ENCODE data around the gene DLGAP1. TPM values are rescaled to one million over a fixed set of nuclear protein-coding genes. Genes with fewer than 3 reads are reported as not detected.

Gene DLGAP1
- polyA plus RNA-seq, 1 donor from 2014 or later, result 4.5 TPM

DNA sequence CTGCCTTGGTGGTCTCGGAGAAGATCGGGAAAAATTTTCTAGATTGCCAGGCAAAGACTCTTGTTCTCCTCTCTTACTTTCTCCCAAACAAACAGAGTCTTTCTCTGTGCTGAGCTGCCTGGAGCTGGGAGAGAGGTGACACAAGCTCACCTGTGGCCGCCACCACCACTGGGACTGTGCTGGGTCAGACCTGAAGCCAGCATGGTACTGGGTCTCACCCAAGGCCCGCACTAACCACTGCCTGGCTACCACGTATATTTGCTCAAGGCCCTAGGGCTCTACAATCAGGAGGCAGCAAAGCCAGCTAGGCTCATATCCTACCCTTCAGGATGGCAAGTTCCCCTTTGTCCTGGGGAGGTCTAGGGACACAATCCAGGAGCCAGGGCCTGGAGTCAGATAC, 312.2 kb downstream of the DLGAP1 start:
- H3K27me3 ChIP-seq (ENCODE audit: insufficient read depth, low read depth, low read length), result no peaks in the 10 kb centered on the region
- no peak overlapping the region for H3K4me2 ChIP-seq (ENCODE audit: low read length)
- no peaks in the 10 kb centered on the region for H3K36me3 ChIP-seq (ENCODE audit: insufficient read depth, low read length)
- TF ChIP-seq, protein P1, sequence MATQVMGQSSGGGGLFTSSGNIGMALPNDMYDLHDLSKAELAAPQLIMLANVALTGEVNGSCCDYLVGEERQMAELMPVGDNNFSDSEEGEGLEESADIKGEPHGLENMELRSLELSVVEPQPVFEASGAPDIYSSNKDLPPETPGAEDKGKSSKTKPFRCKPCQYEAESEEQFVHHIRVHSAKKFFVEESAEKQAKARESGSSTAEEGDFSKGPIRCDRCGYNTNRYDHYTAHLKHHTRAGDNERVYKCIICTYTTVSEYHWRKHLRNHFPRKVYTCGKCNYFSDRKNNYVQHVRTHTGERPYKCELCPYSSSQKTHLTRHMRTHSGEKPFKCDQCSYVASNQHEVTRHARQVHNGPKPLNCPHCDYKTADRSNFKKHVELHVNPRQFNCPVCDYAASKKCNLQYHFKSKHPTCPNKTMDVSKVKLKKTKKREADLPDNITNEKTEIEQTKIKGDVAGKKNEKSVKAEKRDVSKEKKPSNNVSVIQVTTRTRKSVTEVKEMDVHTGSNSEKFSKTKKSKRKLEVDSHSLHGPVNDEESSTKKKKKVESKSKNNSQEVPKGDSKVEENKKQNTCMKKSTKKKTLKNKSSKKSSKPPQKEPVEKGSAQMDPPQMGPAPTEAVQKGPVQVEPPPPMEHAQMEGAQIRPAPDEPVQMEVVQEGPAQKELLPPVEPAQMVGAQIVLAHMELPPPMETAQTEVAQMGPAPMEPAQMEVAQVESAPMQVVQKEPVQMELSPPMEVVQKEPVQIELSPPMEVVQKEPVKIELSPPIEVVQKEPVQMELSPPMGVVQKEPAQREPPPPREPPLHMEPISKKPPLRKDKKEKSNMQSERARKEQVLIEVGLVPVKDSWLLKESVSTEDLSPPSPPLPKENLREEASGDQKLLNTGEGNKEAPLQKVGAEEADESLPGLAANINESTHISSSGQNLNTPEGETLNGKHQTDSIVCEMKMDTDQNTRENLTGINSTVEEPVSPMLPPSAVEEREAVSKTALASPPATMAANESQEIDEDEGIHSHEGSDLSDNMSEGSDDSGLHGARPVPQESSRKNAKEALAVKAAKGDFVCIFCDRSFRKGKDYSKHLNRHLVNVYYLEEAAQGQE (IDR thresholded peaks at IDR 0.05; ENCODE audit: borderline replicate concordance), result no peak
- TF ChIP-seq RAD21 (conservative IDR thresholded peaks at IDR 0.05) (no peak), EZH2 (IDR thresholded peaks at IDR 0.05; ENCODE audit: borderline replicate concordance, insufficient read depth, low read length, poor library complexity, severe bottlenecking) (no peak), CTCF (IDR thresholded peaks at IDR 0.05; ENCODE audit: poor library complexity, severe bottlenecking) (no peak), SMC3 (conservative IDR thresholded peaks at IDR 0.05; ENCODE audit: poor library complexity) (no peak), EP300 (conservative IDR thresholded peaks at IDR 0.05; ENCODE audit: poor library complexity, severe bottlenecking) (no peak)
- no peaks in the 10 kb centered on the region for H4K20me1 ChIP-seq (ENCODE audit: insufficient read depth)
- H2AFZ ChIP-seq (ENCODE audit: low read depth, low read length), result no peak overlapping the region
- H3K9me3 ChIP-seq (ENCODE audit: low read length), result no peaks in the 10 kb centered on the region
- H3K27ac ChIP-seq (ENCODE audit: low read length), result no peak overlapping the region
- no peaks in the 10 kb centered on the region for H3K9me2 ChIP-seq (ENCODE audit: insufficient read depth, low read length)
- no peaks in the 10 kb centered on the region for H3F3A ChIP-seq (ENCODE audit: insufficient read depth, low read length, poor library complexity, severe bottlenecking)
- no peak overlapping the region for H3K4me3 ChIP-seq (ENCODE audit: low read length)
- H3K9ac ChIP-seq (ENCODE audit: low read length), result no peak overlapping the region
- H3K79me2 ChIP-seq (replicated peaks; ENCODE audit: insufficient read depth, low read length), result no peaks in the 10 kb centered on the region

DNA sequence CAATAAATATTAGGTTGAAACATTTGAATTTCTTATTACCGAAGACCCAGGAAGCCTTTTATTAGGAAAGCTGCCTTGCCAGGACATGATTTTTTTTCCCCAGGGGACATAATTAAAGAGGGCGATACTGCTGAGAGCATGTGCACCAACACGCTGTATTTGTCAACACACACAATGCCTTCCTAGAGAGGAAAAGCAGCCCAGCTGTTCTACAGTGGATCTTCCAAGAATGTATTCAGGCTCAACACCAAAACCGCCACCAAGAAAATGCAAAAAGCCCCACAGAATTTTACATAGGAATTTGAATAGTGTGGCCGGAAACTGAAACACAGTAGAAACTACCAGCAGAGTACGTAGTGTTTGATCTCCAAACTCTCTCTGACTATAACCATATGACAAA, 320.4 kb downstream of the DLGAP1 start:
- Histone ChIP-seq H3K27me3 (ENCODE audit: insufficient read depth, low read depth, low read length) (no peaks in the 10 kb centered on the region), H3K36me3 (ENCODE audit: insufficient read depth, low read length) (no peaks in the 10 kb centered on the region), H3F3A (ENCODE audit: insufficient read depth, low read length, poor library complexity, severe bottlenecking) (no peaks in the 10 kb centered on the region), H3K4me3 (ENCODE audit: low read length) (no peak overlapping the region), H3K9ac (ENCODE audit: low read length) (no peak overlapping the region), H3K79me2 (replicated peaks; ENCODE audit: insufficient read depth, low read length) (no peaks in the 10 kb centered on the region), H3K9me3 (ENCODE audit: low read length) (no peaks in the 10 kb centered on the region), H3K27ac (ENCODE audit: low read length) (no peak overlapping the region), H2AFZ (ENCODE audit: low read depth, low read length) (no peak overlapping the region), H3K9me2 (ENCODE audit: insufficient read depth, low read length) (no peaks in the 10 kb centered on the region), H3K4me2 (ENCODE audit: low read length) (no peak overlapping the region), H4K20me1 (ENCODE audit: insufficient read depth) (no peaks in the 10 kb centered on the region)
- no peak for TF ChIP-seq EZH2 (IDR thresholded peaks at IDR 0.05; ENCODE audit: borderline replicate concordance, insufficient read depth, low read length, poor library complexity, severe bottlenecking)
- TF ChIP-seq MXI1 (conservative IDR thresholded peaks at IDR 0.05; ENCODE audit: poor library complexity, severe bottlenecking), result no peak
- no peak for TF ChIP-seq EP300 (conservative IDR thresholded peaks at IDR 0.05; ENCODE audit: poor library complexity, severe bottlenecking)
- TF ChIP-seq, protein P1 (IDR thresholded peaks at IDR 0.05; ENCODE audit: borderline replicate concordance), result no peak
- TF ChIP-seq SMC3 (conservative IDR thresholded peaks at IDR 0.05; ENCODE audit: poor library complexity), result no peak
- TF ChIP-seq POLR2AphosphoS5 (IDR thresholded peaks at IDR 0.05), result no peak
- no peak for TF ChIP-seq RAD21 (conservative IDR thresholded peaks at IDR 0.05)
- TF ChIP-seq CTCF (IDR thresholded peaks at IDR 0.05; ENCODE audit: poor library complexity, severe bottlenecking), result no peak
- TF ChIP-seq TAF1 (IDR thresholded peaks at IDR 0.05; ENCODE audit: low read depth), result no peak

Measured in neural cell (in vitro differentiated cells).